ENCODE data around the gene TRPM4.

The TRPM4 gene

DNA sequence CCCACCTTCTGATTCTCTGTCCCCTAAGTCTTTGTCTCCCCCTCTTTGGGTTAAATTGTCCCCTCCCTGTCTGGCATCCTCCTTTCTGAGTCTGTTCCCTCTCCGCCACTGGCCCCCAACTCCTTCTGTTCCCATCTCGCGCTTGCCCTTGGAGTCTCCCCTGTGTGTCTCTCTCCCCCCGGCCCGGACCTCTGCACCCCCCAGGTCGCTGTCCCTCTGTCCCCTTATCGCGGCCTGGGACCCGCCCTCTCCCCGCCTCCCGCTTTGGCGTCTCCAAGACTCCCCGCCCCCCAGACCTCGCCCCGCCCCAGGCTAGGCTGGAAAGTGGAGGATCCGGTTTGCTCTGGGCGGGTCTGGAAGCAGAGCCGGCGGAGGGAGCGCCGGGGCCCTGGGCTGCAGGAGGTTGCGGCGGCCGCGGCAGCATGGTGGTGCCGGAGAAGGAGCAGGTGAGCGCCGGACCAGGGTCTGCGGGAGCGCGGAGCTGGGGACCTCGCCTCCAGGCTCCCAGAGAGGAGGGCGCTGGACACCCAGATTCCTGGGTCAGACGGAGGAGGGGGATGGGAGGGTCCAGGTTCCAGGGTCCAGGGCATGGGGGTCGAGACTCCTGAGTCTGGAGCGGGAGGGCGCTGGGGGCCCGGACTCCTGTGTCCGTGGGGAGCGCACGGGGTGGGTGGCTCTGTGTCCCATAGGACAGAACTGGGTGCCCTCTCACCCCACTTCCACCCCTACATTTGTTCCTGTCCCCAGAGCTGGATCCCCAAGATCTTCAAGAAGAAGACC lies at the start of gene TRPM4 (continued):
- TF ChIP-seq, protein P1, sequence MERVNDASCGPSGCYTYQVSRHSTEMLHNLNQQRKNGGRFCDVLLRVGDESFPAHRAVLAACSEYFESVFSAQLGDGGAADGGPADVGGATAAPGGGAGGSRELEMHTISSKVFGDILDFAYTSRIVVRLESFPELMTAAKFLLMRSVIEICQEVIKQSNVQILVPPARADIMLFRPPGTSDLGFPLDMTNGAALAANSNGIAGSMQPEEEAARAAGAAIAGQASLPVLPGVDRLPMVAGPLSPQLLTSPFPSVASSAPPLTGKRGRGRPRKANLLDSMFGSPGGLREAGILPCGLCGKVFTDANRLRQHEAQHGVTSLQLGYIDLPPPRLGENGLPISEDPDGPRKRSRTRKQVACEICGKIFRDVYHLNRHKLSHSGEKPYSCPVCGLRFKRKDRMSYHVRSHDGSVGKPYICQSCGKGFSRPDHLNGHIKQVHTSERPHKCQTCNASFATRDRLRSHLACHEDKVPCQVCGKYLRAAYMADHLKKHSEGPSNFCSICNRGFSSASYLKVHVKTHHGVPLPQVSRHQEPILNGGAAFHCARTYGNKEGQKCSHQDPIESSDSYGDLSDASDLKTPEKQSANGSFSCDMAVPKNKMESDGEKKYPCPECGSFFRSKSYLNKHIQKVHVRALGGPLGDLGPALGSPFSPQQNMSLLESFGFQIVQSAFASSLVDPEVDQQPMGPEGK (tag by site-specific recombination; IDR thresholded peaks at IDR 0.05): peak; percentile 74
- TF ChIP-seq ZNF792 (tag by site-specific recombination; IDR thresholded peaks at IDR 0.05) (0 out of 2 replicates have a peak, but pooled peaks have one; percentile 8), ZNF785 (tag by site-specific recombination; IDR thresholded peaks at IDR 0.05) (no peak), IKZF3 (tag by site-specific recombination; IDR thresholded peaks at IDR 0.05) (peak; percentile 50), ZNF335 (tag by site-specific recombination; conservative IDR thresholded peaks at IDR 0.05) (peak; percentile 83), ZNF600 (tag by site-specific recombination; IDR thresholded peaks at IDR 0.05) (peak; percentile 98), ZSCAN30 (tag by site-specific recombination; IDR thresholded peaks at IDR 0.05) (0 out of 2 replicates have a peak, but pooled peaks have one; percentile 29), ZNF707 (tag by site-specific recombination; IDR thresholded peaks at IDR 0.05) (no peak), ZBTB17 (tag by site-specific recombination; IDR thresholded peaks at IDR 0.05) (peak; percentile 74), GLIS1 (tag by site-specific recombination; IDR thresholded peaks at IDR 0.05) (peak; percentile 95), ZNF501 (tag by site-specific recombination; IDR thresholded peaks at IDR 0.05) (peak; percentile 61; the same call in 1 of the 2 replicates), ZNF157 (tag by site-specific recombination; IDR thresholded peaks at IDR 0.05) (no peak), ZNF302 (tag by site-specific recombination; IDR thresholded peaks at IDR 0.05; ENCODE audit: low read depth) (no peak), ZNF19 (tag by site-specific recombination; IDR thresholded peaks at IDR 0.05; ENCODE audit: low read depth) (no peak), ZNF610 (tag by site-specific recombination; IDR thresholded peaks at IDR 0.05; ENCODE audit: borderline replicate concordance) (peak; percentile 78; the same call in 1 of the 2 replicates), SP2 (tag by site-specific recombination; IDR thresholded peaks at IDR 0.05) (peak; percentile 87), ZNF560 (tag by site-specific recombination; IDR thresholded peaks at IDR 0.05; ENCODE audit: borderline replicate concordance) (no peak), BCL11A (tag by site-specific recombination; IDR thresholded peaks at IDR 0.05; ENCODE audit: low read depth) (peak; percentile 56), ZFP3 (tag by site-specific recombination; IDR thresholded peaks at IDR 0.05; ENCODE audit: low read depth) (no peak), ZEB2 (tag by site-specific recombination; IDR thresholded peaks at IDR 0.05) (peak; percentile 35; the same call in 1 of the 2 replicates), GLI4 (tag by site-specific recombination; IDR thresholded peaks at IDR 0.05) (0 out of 2 replicates have a peak, but pooled peaks have one; percentile 20)
- TF ChIP-seq, protein P2, sequence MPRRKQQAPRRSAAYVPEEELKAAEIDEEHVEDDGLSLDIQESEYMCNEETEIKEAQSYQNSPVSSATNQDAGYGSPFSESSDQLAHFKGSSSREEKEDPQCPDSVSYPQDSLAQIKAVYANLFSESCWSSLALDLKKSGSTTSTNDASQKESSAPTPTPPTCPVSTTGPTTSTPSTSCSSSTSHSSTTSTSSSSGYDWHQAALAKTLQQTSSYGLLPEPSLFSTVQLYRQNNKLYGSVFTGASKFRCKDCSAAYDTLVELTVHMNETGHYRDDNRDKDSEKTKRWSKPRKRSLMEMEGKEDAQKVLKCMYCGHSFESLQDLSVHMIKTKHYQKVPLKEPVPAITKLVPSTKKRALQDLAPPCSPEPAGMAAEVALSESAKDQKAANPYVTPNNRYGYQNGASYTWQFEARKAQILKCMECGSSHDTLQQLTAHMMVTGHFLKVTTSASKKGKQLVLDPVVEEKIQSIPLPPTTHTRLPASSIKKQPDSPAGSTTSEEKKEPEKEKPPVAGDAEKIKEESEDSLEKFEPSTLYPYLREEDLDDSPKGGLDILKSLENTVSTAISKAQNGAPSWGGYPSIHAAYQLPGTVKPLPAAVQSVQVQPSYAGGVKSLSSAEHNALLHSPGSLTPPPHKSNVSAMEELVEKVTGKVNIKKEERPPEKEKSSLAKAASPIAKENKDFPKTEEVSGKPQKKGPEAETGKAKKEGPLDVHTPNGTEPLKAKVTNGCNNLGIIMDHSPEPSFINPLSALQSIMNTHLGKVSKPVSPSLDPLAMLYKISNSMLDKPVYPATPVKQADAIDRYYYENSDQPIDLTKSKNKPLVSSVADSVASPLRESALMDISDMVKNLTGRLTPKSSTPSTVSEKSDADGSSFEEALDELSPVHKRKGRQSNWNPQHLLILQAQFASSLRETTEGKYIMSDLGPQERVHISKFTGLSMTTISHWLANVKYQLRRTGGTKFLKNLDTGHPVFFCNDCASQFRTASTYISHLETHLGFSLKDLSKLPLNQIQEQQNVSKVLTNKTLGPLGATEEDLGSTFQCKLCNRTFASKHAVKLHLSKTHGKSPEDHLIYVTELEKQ (tag by site-specific recombination; IDR thresholded peaks at IDR 0.05; ENCODE audit: borderline replicate concordance): no peak
- TF ChIP-seq, protein P3, sequence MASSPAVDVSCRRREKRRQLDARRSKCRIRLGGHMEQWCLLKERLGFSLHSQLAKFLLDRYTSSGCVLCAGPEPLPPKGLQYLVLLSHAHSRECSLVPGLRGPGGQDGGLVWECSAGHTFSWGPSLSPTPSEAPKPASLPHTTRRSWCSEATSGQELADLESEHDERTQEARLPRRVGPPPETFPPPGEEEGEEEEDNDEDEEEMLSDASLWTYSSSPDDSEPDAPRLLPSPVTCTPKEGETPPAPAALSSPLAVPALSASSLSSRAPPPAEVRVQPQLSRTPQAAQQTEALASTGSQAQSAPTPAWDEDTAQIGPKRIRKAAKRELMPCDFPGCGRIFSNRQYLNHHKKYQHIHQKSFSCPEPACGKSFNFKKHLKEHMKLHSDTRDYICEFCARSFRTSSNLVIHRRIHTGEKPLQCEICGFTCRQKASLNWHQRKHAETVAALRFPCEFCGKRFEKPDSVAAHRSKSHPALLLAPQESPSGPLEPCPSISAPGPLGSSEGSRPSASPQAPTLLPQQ (tag by site-specific recombination; IDR thresholded peaks at IDR 0.05): 0 out of 2 replicates have a peak, but pooled peaks have one; percentile 49
- TF ChIP-seq, protein P4, sequence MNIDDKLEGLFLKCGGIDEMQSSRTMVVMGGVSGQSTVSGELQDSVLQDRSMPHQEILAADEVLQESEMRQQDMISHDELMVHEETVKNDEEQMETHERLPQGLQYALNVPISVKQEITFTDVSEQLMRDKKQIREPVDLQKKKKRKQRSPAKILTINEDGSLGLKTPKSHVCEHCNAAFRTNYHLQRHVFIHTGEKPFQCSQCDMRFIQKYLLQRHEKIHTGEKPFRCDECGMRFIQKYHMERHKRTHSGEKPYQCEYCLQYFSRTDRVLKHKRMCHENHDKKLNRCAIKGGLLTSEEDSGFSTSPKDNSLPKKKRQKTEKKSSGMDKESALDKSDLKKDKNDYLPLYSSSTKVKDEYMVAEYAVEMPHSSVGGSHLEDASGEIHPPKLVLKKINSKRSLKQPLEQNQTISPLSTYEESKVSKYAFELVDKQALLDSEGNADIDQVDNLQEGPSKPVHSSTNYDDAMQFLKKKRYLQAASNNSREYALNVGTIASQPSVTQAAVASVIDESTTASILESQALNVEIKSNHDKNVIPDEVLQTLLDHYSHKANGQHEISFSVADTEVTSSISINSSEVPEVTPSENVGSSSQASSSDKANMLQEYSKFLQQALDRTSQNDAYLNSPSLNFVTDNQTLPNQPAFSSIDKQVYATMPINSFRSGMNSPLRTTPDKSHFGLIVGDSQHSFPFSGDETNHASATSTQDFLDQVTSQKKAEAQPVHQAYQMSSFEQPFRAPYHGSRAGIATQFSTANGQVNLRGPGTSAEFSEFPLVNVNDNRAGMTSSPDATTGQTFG (tag by site-specific recombination; IDR thresholded peaks at IDR 0.05; ENCODE audit: borderline replicate concordance): no peak
- TF ChIP-seq, protein P5, sequence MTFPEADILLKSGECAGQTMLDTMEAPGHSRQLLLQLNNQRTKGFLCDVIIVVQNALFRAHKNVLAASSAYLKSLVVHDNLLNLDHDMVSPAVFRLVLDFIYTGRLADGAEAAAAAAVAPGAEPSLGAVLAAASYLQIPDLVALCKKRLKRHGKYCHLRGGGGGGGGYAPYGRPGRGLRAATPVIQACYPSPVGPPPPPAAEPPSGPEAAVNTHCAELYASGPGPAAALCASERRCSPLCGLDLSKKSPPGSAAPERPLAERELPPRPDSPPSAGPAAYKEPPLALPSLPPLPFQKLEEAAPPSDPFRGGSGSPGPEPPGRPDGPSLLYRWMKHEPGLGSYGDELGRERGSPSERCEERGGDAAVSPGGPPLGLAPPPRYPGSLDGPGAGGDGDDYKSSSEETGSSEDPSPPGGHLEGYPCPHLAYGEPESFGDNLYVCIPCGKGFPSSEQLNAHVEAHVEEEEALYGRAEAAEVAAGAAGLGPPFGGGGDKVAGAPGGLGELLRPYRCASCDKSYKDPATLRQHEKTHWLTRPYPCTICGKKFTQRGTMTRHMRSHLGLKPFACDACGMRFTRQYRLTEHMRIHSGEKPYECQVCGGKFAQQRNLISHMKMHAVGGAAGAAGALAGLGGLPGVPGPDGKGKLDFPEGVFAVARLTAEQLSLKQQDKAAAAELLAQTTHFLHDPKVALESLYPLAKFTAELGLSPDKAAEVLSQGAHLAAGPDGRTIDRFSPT (tag by site-specific recombination; IDR thresholded peaks at IDR 0.05): no peak
- TF ChIP-seq, protein P6, sequence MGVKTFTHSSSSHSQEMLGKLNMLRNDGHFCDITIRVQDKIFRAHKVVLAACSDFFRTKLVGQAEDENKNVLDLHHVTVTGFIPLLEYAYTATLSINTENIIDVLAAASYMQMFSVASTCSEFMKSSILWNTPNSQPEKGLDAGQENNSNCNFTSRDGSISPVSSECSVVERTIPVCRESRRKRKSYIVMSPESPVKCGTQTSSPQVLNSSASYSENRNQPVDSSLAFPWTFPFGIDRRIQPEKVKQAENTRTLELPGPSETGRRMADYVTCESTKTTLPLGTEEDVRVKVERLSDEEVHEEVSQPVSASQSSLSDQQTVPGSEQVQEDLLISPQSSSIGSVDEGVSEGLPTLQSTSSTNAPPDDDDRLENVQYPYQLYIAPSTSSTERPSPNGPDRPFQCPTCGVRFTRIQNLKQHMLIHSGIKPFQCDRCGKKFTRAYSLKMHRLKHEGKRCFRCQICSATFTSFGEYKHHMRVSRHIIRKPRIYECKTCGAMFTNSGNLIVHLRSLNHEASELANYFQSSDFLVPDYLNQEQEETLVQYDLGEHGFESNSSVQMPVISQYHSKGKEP (tag by site-specific recombination; IDR thresholded peaks at IDR 0.05): peak; percentile 39; the same call in 1 of the 2 replicates

Data from HEK293 (cell line).